DMS53 treated with DMSO at 0.1 percent for 48 hours (cell line): Measurements from ENCODE around the gene C1orf94.
"Not testable (repeated sequence)": the region's sequence is repeated elsewhere in the genome, so short reads cannot be mapped to it uniquely, and the experiment has no call there.

Experiments used
- DNase-seq: peaks from one replicate; lab custom pipeline; 2025; ENCODE audit not compliant: unreplicated experiment; lab: John Stamatoyannopoulos, UW

Gene C1orf94

GRCh38 chr1:34164771-34165391 lies 11.8 kb upstream of the C1orf94 start, which contains the start of gene CSMD2:
TSS of gene CSMD2 (minus strand) at chr1:34165230. CDS start at chr1:34165097, 133 bp downstream.
- DNase-seq, result peak; percentile 40

DNA sequence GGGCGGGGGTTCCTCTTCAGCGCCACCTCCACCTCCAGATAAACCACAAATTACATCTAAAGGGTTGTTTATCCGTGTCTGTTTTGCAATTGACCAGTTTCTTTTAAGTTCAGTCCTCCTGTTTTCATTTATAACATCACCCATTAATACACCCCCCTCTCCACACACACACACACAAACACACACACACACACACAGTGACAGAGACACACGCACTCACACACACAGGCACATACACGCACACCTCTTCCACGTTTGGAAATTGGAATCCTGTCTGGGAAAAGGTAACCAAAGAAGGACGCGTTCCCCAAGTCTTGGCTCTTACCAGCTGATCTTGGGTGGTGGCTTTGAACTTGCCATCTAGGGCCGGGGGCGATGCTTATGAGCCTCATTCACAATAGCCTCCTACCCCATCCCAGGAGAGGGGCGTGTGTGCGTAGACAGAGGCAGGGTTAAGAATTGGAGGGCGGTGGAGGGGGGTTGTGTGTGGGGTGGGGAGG lies 11.2 kb upstream of the C1orf94 start:
- DNase-seq, result peak; percentile 12

GRCh38 chr1:34166191-34166624 lies 10.5 kb upstream of the C1orf94 start:
- no peak for DNase-seq

GRCh38 chr1:34166625-34167361 lies 9.9 kb upstream of the C1orf94 start:
- no peak for DNase-seq

- DNase-seq, result no peak
Measured at GRCh38 chr1:34167389-34167788, 9.3 kb upstream of the C1orf94 start.

DNA sequence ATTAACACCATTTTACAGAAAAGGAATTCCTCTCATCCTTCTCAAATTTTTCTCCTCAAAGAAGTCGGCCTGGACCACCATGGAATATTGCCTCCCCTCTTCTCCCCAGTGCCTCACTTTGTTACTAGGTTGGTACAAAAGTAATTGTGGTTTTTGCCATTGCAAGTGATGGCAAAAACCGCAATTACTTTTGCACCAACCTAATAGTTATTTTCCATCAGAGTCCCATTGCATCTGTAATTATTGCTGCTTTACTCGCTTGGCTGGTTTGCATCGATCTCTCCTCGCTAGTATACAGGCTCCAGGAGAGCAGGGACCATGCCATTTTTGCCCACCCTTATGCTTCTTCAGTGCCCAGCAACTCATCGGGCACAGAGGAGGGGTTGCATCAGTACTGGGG lies 963 bp upstream of the C1orf94 start:
- DNase-seq, result no peak

DNA sequence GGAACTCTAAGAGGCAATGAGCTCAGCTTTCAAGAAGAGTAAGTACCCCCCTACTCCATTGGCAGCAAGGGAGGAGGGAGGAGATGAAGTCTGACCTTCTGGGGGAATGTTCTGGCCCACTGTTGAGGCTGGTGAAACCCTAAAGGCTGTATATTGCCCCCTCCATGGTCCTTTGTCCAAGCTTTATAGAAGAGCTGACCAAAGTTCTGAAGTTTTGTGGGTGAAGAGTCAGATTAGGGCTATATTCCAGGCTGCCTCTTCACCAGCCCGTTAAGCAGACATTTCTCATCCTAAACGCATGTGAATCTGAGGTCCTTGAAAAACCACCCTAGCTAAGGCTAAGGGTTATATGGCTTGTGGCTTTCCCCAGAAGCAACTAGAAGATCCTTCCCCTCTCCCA lies 1.4 kb downstream of the C1orf94 start:
- DNase-seq, result no peak

DNA sequence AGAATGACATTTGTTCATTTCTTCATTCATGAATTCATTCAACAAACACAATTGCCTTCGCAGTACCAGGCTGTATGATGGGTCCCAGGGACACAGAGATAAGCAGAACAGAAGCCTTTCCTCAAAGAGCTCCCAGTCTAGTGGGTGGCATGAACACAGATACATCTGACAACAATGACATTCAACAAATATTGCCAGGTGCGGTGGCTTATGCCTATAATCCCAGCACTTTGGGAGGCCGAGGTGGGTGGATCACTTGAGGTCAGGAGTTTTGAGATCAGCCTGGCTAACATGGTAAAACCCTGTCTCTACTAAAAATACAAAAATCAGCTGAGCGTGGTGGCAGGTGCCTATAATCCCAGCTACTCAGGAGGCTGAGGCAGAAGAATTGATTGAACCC lies 6.7 kb downstream of the C1orf94 start:
- not testable (repeated sequence) for DNase-seq

- no peak for DNase-seq
Measured at GRCh38 chr1:34186741-34187494, 10.2 kb downstream of the C1orf94 start.

GRCh38 chr1:34188418-34188817 lies 11.7 kb downstream of the C1orf94 start:
- DNase-seq, result no peak

GRCh38 chr1:34188985-34189384 lies 12.3 kb downstream of the C1orf94 start:
- no peak for DNase-seq

GRCh38 chr1:34190692-34191091 lies 14.0 kb downstream of the C1orf94 start:
- DNase-seq, result no peak

GRCh38 chr1:34192621-34193020 lies 15.9 kb downstream of the C1orf94 start:
- DNase-seq, result no peak

GRCh38 chr1:34199927-34200326 lies 23.2 kb downstream of the C1orf94 start:
- no peak for DNase-seq

DNA sequence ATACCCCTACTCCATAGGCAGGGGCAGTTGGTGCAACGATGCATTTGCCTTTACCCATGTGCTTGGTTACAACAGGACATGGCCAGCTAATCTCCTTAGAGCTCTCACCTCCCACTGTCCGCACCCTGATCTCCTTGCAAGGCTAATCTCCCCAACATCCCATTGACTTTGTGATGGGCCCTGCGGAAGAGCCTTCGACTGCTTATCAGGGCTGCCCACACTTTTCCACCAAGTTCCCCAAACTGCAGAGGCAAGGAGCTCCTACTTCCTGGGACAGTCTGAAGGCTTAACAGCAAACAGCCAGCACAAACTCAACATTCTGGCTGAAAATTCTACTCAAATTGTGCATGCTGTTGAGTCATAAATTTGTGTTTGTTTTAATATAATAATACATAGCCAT lies 36.0 kb downstream of the C1orf94 start:
- DNase-seq, result no peak

GRCh38 chr1:34213956-34214355 lies 37.2 kb downstream of the C1orf94 start:
- DNase-seq, result no peak

- DNase-seq, result no peak
Measured at GRCh38 chr1:34231441-34231840, 54.7 kb downstream of the C1orf94 start.

- DNase-seq, result no peak
Measured at GRCh38 chr1:34235594-34235993, 58.9 kb downstream of the C1orf94 start.

- DNase-seq, result no peak
Measured at GRCh38 chr1:34236089-34236488, 59.4 kb downstream of the C1orf94 start.

- no peak for DNase-seq
Measured at GRCh38 chr1:34237151-34237815, 60.6 kb downstream of the C1orf94 start.

DNA sequence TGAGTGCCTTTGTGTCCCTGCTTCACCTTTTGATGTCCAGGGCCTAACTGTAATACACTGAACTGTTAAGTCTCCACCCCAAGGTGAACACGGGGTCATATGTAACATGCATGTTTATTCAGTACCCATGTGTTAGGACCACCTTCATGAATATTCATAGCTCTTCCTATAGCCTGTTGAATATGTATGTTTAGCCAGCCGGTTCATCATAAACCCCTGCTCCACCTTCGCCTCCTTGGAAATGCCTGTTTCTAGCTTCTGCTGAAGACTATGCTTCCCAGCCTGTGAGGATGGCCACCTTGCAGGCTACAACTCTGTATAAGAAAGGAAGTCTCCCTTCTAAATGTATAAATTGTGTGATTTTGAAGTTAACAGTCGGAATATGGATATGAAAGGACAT lies 69.3 kb downstream of the C1orf94 start:
- DNase-seq, result no peak
